ENCODE measurements around the gene UCKL1.
"Not testable (repeated sequence)": the region's sequence is repeated elsewhere in the genome, so short reads cannot be mapped to it uniquely, and the experiment has no call there.

UCKL1 gene

DNA sequence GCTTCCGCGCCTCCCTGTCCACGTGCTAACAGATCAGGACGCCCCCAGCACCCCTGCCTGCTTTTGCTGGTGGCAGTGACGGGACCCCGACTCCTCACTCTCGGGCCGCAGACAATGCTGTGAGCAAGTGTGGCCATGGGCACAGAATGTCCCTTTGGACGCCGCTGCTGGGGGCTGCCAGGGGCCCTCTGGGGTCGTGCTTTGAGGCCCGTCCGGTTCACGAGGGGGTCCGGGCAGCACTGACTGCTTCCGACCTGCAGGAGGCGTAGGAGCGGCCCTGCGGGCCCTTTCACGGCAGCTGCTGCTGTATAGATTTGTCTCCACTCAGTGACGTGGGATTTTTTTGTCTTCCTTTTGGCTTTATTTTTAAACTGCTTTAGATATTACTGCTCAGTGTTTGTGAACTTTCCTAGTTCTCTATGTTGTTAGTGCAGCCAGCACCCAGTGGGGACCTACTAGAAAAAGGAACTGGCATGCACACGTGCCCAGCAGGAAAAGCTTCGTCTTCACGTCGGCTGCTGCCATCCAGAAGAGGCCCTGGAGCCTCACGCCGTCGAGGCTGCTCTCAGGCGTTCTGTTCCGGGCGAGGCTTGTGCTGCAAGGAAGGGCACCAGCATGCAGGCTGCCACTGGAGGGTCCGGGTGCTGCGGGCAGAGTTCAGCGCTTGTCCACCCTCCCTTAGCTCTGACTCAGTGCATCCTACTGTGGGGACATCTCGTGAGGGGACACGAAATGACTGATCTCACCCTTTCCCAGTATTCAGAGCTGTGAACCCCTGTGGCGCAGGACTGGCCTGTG is 21.7 kb downstream of the UCKL1 start:
- no peak for DNase-seq
- in situ Hi-C loops (cut with HindIII; ENCODE audit: low pct_ligation_motif_present, low pct_unique_long_range_greater_than_20kb, low sequenced_read_pairs) = no loop called here

DNA sequence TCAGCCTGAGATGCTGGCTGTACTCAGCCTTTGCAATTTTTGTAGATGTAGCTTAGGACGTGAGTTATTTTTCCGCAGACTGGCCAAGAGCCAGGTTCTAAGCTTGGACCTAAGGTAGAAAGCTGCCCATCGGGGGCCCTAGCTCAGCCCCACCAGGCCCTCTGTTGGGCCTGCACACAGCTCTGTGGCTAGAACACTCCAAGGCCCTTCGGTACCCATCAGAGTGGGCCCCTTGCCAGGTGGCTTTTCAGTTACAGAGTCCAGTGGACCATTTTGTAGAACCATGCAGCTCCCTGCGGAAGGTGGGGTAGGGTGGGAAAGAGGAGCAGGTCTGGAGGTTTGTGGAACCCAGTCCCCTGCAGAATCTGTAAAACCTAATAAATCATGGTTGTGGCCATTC is 22.6 kb downstream of the UCKL1 start:
- no peak for DNase-seq
- in situ Hi-C loops (cut with HindIII; ENCODE audit: low pct_ligation_motif_present, low pct_unique_long_range_greater_than_20kb, low sequenced_read_pairs) = no loop called here

DNA sequence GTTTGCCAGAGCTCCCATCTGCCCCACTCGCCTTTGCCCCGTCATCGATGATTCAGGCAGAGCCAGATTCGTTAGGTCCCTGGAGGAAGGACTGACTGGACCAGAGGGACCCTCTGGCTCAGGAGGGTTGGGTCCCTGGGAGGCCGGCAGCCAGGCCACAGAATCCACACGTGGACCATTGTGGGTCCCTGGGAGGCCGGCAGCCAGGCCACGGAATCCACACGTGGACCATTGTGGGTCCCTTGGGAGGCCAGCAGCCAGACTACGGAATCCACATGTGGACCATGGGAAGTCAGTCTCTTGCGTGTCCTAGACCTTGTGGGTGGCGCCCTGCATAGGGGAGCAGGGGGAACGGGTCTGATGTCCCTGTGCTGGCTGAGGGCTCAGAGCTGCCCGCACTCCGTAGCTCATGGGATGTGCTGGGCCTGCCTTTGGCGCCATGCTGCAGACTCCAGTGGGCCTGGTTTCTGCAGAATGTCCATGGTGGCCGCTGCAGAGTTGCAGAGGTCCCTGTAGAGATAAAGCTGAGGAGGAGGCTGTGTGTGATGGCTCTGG is 23.5 kb downstream of the UCKL1 start:
- in situ Hi-C loops (cut with HindIII; ENCODE audit: low pct_ligation_motif_present, low pct_unique_long_range_greater_than_20kb, low sequenced_read_pairs) = no loop called here
- no peak for DNase-seq

DNA sequence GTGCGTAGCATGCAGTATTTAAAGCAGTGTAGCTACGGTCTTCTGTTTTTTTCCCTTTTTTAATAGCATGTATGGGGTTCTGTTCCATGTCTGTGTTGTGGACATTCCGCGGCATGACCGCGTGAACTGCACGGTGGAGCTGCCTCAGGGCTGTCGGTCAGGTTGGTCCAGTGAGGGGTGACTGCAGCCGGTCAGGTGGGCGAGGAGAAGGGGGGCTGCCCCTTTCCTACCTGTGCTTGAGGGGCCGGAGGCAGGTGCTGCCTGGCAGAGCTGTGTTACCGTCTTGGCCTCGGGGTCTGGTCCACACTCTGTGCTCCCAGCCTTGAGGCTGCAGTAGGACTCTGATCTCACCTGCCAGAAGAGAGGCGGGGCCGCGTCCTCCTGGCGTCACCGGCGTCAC is 24.5 kb downstream of the UCKL1 start:
- in situ Hi-C loops (cut with HindIII; ENCODE audit: low pct_ligation_motif_present, low pct_unique_long_range_greater_than_20kb, low sequenced_read_pairs) = no loop called here
- DNase-seq = no peak

DNA sequence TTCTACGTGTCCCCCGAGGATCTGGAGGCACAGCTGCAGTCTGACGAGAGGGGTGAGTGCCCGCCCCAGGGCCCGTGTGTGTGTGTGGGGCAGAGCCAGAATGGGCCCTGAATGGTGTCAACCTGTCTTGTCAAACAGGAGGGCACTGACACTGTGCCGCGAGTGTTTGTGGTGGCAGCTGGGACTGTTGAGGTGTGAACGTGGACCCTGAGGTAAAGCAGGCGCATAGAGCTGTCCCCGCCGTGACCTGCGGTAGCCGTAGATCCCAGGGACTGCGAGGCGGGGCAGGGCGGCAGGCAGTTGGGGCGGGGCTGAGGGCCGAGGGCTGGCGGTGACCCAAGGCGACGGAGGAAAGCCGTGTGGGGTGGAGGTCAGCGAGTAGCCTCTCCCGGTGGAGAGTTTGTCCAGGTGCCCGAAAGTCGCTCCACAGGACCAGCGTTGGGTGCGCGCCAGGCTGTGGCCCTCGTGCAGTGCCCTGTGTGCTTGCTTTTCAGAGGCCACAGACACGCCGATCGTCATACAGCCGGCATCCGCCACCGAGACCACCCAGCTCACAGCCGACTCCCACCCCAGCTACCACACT is 25.2 kb downstream of the UCKL1 start:
- in situ Hi-C loops (cut with HindIII; ENCODE audit: low pct_ligation_motif_present, low pct_unique_long_range_greater_than_20kb, low sequenced_read_pairs) = no loop called here
- no peak for DNase-seq

GRCh38 chr20:63929473-63929883 is 26.7 kb downstream of the UCKL1 start:
- in situ Hi-C loops (cut with HindIII; ENCODE audit: low pct_ligation_motif_present, low pct_unique_long_range_greater_than_20kb, low sequenced_read_pairs); DNase-seq: not testable (repeated sequence)

DNA sequence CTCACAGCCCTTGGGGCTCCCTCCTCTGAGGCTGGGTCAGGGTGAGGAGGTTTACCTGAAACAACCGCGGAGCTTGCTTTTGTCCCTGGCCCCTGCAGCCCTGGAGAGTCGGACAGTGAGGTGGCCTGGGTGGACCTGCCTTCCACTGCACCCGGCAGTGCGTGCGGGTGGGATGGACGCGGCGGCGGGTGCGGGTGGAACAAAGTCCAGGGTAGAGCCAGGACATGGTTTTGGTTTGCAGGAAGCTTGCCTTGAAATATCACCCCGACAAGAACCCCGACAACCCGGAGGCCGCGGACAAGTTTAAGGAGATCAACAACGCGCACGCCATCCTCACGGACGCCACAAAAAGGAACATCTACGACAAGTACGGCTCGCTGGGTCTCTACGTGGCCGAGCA is 27.1 kb downstream of the UCKL1 start:
- in situ Hi-C loops (cut with HindIII; ENCODE audit: low pct_ligation_motif_present, low pct_unique_long_range_greater_than_20kb, low sequenced_read_pairs) = no loop called here
- no peak for DNase-seq

- in situ Hi-C loops (cut with HindIII; ENCODE audit: low pct_ligation_motif_present, low pct_unique_long_range_greater_than_20kb, low sequenced_read_pairs) = no loop called here
- DNase-seq = no peak
Measured at GRCh38 chr20:63926298-63926697, 29.9 kb downstream of the UCKL1 start.

DNA sequence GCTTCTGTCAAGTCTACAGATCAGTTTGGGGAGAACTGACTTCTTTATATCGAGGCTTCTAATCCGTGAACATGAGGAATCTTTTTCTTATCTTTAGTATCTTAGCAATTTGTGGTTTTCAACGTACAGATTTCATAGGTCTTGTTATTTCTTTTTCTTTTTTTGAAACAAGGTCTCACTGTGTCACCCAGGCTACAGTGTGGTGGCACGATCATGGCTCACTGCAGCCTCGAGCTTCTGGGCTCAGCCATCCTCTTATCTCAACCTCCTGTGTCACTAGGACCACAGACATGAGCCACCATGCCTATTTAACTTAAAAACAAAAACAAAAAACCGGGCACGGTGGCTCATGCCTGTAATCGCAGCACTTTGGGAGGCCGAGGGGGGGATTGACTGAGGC is 32.0 kb downstream of the UCKL1 start:
- in situ Hi-C loops (cut with HindIII; ENCODE audit: low pct_ligation_motif_present, low pct_unique_long_range_greater_than_20kb, low sequenced_read_pairs) = no loop called here
- no peak for DNase-seq

GRCh38 chr20:63923651-63924050 is 32.6 kb downstream of the UCKL1 start:
- in situ Hi-C loops (cut with HindIII; ENCODE audit: low pct_ligation_motif_present, low pct_unique_long_range_greater_than_20kb, low sequenced_read_pairs) = no loop called here
- DNase-seq = no peak

GRCh38 chr20:63920226-63920625 is 36.0 kb downstream of the UCKL1 start:
- DNase-seq = no peak
- in situ Hi-C loops (cut with HindIII; ENCODE audit: low pct_ligation_motif_present, low pct_unique_long_range_greater_than_20kb, low sequenced_read_pairs) = no loop called here

DNA sequence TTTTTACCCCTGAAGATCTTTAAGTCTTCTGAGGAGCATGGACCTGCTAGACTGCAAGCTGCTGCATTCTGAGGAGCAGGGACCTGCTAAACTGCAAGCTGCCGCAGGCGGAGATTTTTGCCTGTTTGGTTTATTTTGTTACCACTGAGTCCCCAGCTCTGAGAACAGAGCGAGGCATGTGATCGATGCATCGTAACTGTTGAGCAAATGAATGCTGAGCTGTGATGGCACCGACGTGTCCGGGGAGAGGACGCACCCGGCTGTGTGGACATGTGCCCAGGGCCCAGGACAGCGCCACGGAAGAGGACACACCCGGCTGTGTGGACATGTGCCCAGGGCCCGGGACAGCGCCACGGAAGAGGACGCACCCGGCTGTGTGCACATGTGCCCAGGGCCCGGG is 37.1 kb downstream of the UCKL1 start:
- in situ Hi-C loops (cut with HindIII; ENCODE audit: low pct_ligation_motif_present, low pct_unique_long_range_greater_than_20kb, low sequenced_read_pairs) = no loop called here
- DNase-seq = no peak

DNA sequence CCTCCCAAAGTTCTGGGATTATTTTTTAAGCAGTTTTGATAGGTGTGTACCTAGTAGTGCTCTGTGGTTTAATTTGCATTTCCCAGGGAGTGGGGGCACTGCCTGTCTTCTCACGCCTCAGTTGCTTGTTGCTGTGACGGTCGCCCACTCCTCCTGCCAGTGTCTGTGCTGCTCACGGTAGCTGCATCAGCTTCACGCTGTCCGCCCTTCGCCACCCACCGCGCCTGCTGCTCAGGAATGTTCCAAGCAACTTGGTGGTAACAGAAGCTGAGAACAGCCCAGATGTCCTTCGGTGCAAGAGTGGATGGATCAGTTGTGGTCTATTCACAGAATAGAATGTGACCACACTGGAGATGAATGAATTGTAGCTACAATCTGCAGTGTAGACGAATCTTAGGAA is 38.4 kb downstream of the UCKL1 start:
- no peak for DNase-seq
- in situ Hi-C loops (cut with HindIII; ENCODE audit: low pct_ligation_motif_present, low pct_unique_long_range_greater_than_20kb, low sequenced_read_pairs) = no loop called here

DNA sequence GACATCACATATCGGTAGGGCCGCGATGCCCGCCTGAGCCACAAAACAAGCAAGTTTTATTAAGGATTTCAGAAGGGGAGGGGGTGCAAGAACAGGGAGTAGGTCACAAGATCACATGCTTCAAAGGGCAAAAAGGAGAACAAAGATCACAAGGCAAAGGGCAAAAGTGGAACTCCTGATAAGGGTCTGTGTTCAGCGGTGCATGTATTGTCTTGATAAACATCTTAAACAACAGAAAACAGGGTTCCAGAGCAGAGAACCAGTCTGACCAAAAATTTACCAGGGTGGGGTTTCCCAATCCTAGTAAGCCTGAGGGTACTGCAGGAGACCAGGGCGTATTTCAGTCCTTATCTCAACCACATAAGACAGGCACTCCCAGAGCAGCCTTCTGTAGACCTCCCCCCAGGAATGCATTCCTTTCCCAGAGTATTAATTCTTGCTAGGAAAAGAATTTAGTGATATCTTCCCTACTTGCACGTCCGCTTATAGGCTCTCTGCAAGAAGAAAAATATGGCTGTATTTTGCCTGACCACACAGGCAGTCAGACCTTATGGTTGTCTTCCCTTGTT is 39.8 kb downstream of the UCKL1 start:
- DNase-seq; in situ Hi-C loops (cut with HindIII; ENCODE audit: low pct_ligation_motif_present, low pct_unique_long_range_greater_than_20kb, low sequenced_read_pairs): not testable (repeated sequence)

DNA sequence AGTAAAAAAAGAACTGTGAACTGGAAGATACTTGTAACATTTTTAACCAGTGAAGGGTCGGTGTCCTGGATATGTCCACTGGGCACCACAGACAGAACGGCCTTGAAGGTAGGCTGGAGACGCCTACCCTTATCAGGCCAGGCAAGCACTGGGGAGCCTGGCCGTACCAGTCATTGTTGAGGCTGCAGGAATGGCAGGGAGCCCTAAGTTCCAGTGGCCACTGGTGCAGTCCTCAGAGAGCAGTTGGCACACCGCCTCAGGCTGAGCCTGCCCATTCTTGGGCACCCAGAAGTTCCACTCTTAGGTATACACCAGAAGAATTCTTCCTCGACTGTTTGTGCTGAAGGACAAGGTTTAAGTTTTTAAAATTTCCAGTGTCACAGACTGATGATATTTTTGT is 40.7 kb downstream of the UCKL1 start:
- DNase-seq = no peak
- in situ Hi-C loops (cut with HindIII; ENCODE audit: low pct_ligation_motif_present, low pct_unique_long_range_greater_than_20kb, low sequenced_read_pairs) = no loop called here

DNA sequence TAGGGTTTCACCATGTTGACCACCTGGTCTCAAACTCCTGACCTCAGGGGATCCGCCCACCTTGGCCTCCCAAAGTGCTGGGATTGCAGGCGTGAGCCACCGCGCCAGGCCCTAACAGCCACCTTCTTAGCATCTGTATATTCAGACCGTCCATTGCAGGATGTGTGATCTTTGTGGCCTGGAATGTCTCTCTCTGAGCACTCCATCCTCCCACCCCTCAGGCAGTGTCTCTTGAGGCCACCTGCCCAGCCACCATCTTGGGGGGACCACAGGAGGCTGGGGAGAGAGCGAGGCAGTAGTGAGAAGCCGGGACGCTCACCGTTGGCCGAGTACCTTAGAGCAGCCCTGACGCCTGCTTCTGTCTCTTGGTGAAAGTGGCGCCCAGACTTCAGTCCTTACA is 42.4 kb downstream of the UCKL1 start:
- DNase-seq = no peak
- in situ Hi-C loops (cut with HindIII; ENCODE audit: low pct_ligation_motif_present, low pct_unique_long_range_greater_than_20kb, low sequenced_read_pairs) = no loop called here

GRCh38 chr20:63911176-63911575 is 45.0 kb downstream of the UCKL1 start:
- peak; percentile 46 for DNase-seq

GRCh38 chr20:63908008-63908682 is 48.1 kb downstream of the UCKL1 start:
- in situ Hi-C loops (cut with HindIII; ENCODE audit: low pct_ligation_motif_present, low pct_unique_long_range_greater_than_20kb, low sequenced_read_pairs) = no loop called here
- no peak for DNase-seq

More at GRCh38 chr20:63911176-63911575, 45.0 kb downstream of the UCKL1 start:
- in situ Hi-C loops (cut with HindIII; ENCODE audit: low pct_ligation_motif_present, low pct_unique_long_range_greater_than_20kb, low sequenced_read_pairs) = no loop called here
